Measurements from ENCODE around the gene LCTL. TPM values are rescaled to one million over a fixed set of nuclear protein-coding genes. Genes with fewer than 3 reads are reported as not detected.

The LCTL gene
- total and polyA plus RNA-seq, 10 of the 15 experiments (the other 5 are each of a cell fraction or from before 2014, with no cell fraction given), result 0.07 to 0.76 (median 0.40) TPM; not detected in 5

- TF ChIP-seq BCLAF1 (IDR thresholded peaks at IDR 0.05), result no peak
- no peak for TF ChIP-seq SUPT20H (IDR thresholded peaks at IDR 0.05; ENCODE audit: borderline replicate concordance, control insufficient read depth, low read depth, low read length)
- no peak for TF ChIP-seq ZNF274 (IDR thresholded peaks at IDR 0.05; ENCODE audit: insufficient read depth, insufficient read length)
- TF ChIP-seq SIX5 (IDR thresholded peaks at IDR 0.05; ENCODE audit: low read depth, low read length, severe bottlenecking), result no peak
- TF ChIP-seq, protein P1, sequence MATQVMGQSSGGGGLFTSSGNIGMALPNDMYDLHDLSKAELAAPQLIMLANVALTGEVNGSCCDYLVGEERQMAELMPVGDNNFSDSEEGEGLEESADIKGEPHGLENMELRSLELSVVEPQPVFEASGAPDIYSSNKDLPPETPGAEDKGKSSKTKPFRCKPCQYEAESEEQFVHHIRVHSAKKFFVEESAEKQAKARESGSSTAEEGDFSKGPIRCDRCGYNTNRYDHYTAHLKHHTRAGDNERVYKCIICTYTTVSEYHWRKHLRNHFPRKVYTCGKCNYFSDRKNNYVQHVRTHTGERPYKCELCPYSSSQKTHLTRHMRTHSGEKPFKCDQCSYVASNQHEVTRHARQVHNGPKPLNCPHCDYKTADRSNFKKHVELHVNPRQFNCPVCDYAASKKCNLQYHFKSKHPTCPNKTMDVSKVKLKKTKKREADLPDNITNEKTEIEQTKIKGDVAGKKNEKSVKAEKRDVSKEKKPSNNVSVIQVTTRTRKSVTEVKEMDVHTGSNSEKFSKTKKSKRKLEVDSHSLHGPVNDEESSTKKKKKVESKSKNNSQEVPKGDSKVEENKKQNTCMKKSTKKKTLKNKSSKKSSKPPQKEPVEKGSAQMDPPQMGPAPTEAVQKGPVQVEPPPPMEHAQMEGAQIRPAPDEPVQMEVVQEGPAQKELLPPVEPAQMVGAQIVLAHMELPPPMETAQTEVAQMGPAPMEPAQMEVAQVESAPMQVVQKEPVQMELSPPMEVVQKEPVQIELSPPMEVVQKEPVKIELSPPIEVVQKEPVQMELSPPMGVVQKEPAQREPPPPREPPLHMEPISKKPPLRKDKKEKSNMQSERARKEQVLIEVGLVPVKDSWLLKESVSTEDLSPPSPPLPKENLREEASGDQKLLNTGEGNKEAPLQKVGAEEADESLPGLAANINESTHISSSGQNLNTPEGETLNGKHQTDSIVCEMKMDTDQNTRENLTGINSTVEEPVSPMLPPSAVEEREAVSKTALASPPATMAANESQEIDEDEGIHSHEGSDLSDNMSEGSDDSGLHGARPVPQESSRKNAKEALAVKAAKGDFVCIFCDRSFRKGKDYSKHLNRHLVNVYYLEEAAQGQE (IDR thresholded peaks at IDR 0.05; ENCODE audit: low read depth, low read length), result no peak
- no peak for TF ChIP-seq FOXM1 (IDR thresholded peaks at IDR 0.05; ENCODE audit: low read depth, low read length)
- no peak for TF ChIP-seq HDAC6 (IDR thresholded peaks at IDR 0.05; ENCODE audit: unreplicated experiment)
- TF ChIP-seq ETV6 (conservative IDR thresholded peaks at IDR 0.05 in 1 of 2, IDR thresholded peaks at IDR 0.05 in 1 of 2; ENCODE audit: borderline replicate concordance in 1 of 2, low read depth in 1 of 2), result no peak
- TF ChIP-seq, protein P2, sequence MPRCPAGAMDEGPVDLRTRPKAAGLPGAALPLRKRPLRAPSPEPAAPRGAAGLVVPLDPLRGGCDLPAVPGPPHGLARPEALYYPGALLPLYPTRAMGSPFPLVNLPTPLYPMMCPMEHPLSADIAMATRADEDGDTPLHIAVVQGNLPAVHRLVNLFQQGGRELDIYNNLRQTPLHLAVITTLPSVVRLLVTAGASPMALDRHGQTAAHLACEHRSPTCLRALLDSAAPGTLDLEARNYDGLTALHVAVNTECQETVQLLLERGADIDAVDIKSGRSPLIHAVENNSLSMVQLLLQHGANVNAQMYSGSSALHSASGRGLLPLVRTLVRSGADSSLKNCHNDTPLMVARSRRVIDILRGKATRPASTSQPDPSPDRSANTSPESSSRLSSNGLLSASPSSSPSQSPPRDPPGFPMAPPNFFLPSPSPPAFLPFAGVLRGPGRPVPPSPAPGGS (IDR thresholded peaks at IDR 0.05; ENCODE audit: borderline replicate concordance, insufficient read depth, low read depth, low read length, poor library complexity, severe bottlenecking), result no peak
- TF ChIP-seq RB1 (IDR thresholded peaks at IDR 0.05; ENCODE audit: borderline replicate concordance), result no peak
Measured at GRCh38 chr15:66523926-66524325, 41.9 kb downstream of the LCTL start (continued).

All from GM12878 (cell line).